ENCODE data around the gene CKM. TPM values are rescaled to one million over a fixed set of nuclear protein-coding genes. Genes with fewer than 3 reads are reported as not detected.

Gene CKM
- total and polyA plus RNA-seq, 2 donors (not counting 3 experiments of a cell fraction or from before 2014, with no cell fraction given), result not detected

- ChIA-PET CTCF (no interaction called here), POLR2A (no interaction called here)
- FAIRE-seq, result no peak
- Histone ChIP-seq H3K79me2 (ENCODE audit: control insufficient read depth, insufficient read depth, low read length) (no peaks in the 10 kb centered on the region), H3K9me1 (replicated peaks; ENCODE audit: control insufficient read depth, extremely low read depth, insufficient read depth, low read length) (no peaks in the 10 kb centered on the region), H3K4me3 (replicated peaks in 1 of 3; ENCODE audit: insufficient read depth in 1 of 3, low read depth in 1 of 3, low read length in 3 of 3) (no peak overlapping the region), H3K36me3 (ENCODE audit: control insufficient read depth in 2 of 2, extremely low read depth in 1 of 2, insufficient read depth in 2 of 2, low read length in 2 of 2) (peaks cover 0 to 23% of the 10 kb centered on the region in 2 experiments), H2AFZ (ENCODE audit: low read depth, low read length) (no peak overlapping the region), H3K27me3 (ENCODE audit: control insufficient read depth in 2 of 2, insufficient read depth in 2 of 2, low read length in 2 of 2) (no peaks in the 10 kb centered on the region), H4K20me1 (replicated peaks; ENCODE audit: control insufficient read depth, extremely low read depth, insufficient read depth, low read length) (no peaks in the 10 kb centered on the region), H3K4me1 (ENCODE audit: control insufficient read depth, extremely low read depth, insufficient read depth, low read length) (no peaks in the 10 kb centered on the region), H3K27ac (ENCODE audit: insufficient read depth, low read depth, low read length) (no peak overlapping the region), H3K9ac (replicated peaks; ENCODE audit: extremely low read depth, insufficient read depth, low read length) (no peak overlapping the region), H3K4me2 (ENCODE audit: insufficient read depth, low read length) (no peak overlapping the region), H3K9me3 (replicated peaks; ENCODE audit: control insufficient read depth, insufficient read depth, low read length) (no peaks in the 10 kb centered on the region)
- DNase-seq (ENCODE audit: low read depth, low spot score), result no peak
- dilution Hi-C loops (cut with MboI; ENCODE audit: extremely low pct_ligation_motif_present, low sequenced_read_pairs) (no loop called here), intact Hi-C loops (cut with micrococcal nuclease) (no loop called here)
- no TSS peak for BruUV-seq (replicated peaks)
- TF ChIP-seq MYC (IDR thresholded peaks at IDR 0.05; ENCODE audit: low read depth, low read length) (no peak), JUN (IDR thresholded peaks at IDR 0.05; ENCODE audit: borderline replicate concordance, insufficient read depth, insufficient read length, low read depth) (no peak), CTCF (IDR thresholded peaks at IDR 0.05; ENCODE audit: extremely low read depth in 1 of 2, insufficient read depth in 1 of 2, low read depth in 1 of 2, low read length in 2 of 2) (no peak), GATA2 (IDR thresholded peaks at IDR 0.05; ENCODE audit: insufficient read depth, insufficient read length, low read depth, low read length) (no peak), POLR2A (IDR thresholded peaks at IDR 0.05; ENCODE audit: low read depth, low read length) (no peak), FOS (IDR thresholded peaks at IDR 0.05; ENCODE audit: borderline replicate concordance, insufficient read depth, low read length) (no peak), EZH2 (IDR thresholded peaks at IDR 0.05; ENCODE audit: borderline replicate concordance, low read depth, low read length, severe bottlenecking) (no peak), POLR2AphosphoS5 (IDR thresholded peaks at IDR 0.05; ENCODE audit: insufficient read depth, low read depth, low read length) (no peak)
- TF ChIP-seq, protein P1, sequence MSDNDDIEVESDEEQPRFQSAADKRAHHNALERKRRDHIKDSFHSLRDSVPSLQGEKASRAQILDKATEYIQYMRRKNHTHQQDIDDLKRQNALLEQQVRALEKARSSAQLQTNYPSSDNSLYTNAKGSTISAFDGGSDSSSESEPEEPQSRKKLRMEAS (IDR thresholded peaks at IDR 0.05; ENCODE audit: insufficient read depth, insufficient read length), result no peak
These were observed 32.2 kb downstream of the CKM start for GRCh38 chr19:45290381-45290931.
